Trophoblast cell (in vitro differentiated cells and primary cell): Measurements from ENCODE around the gene PDE4B.

Experiments
- DNase-seq, 2 donors: peaks; one replicate each; pipeline ENCODE4 v3.0.0-alpha.2; 2016
- H2AFZ ChIP-seq: 2 replicates; pipeline ENCODE4 v1.6.1; 2013; ENCODE audit warnings: low read length, moderate library complexity, mild to moderate bottlenecking; ENCODE audit not compliant: insufficient read depth, poor library complexity
- H2AK5ac ChIP-seq: 2 replicates; pipeline ENCODE4 v1.6.1; 2013; ENCODE audit warnings: mild to moderate bottlenecking, low read length
- H2BK120ac ChIP-seq: 2 replicates; pipeline ENCODE4 v1.6.1; 2013; ENCODE audit warnings: low read length, mild to moderate bottlenecking, moderate library complexity; ENCODE audit not compliant: insufficient read depth, poor library complexity
- H2BK12ac ChIP-seq: 2 replicates; pipeline ENCODE4 v1.6.1; 2013; ENCODE audit warnings: mild to moderate bottlenecking, low read length, moderate library complexity
- H2BK5ac ChIP-seq: 2 replicates; pipeline ENCODE4 v1.6.1; 2013; ENCODE audit warnings: low read length, low read depth, moderate library complexity, mild to moderate bottlenecking; ENCODE audit not compliant: poor library complexity
- H3K14ac ChIP-seq: 2 replicates; pipeline ENCODE4 v1.6.1; 2013; ENCODE audit warnings: mild to moderate bottlenecking, low read length
- H3K18ac ChIP-seq: 2 replicates; pipeline ENCODE4 v1.6.1; 2013; ENCODE audit warnings: mild to moderate bottlenecking, low read length
- H3K23ac ChIP-seq: 2 replicates; pipeline ENCODE4 v1.6.1; 2013; ENCODE audit warnings: low read length
- H3K27ac ChIP-seq: 2 replicates; pipeline ENCODE4 v1.5.1; 2013; ENCODE audit warnings: low read depth, mild to moderate bottlenecking, inconsistent platforms, low read length, moderate library complexity
- H3K27me3 ChIP-seq: 2 replicates; pipeline ENCODE4 v1.6.1; 2013; ENCODE audit warnings: inconsistent platforms, mild to moderate bottlenecking, low read length, moderate library complexity; ENCODE audit not compliant: insufficient read depth
- H3K36me3 ChIP-seq, 2 experiments: 1 replicate in 1 of 2; 2 replicates in 1 of 2; pipeline ENCODE4 v1.6.1; 2013; ENCODE audit warnings: low read length in 2 of 2, mild to moderate bottlenecking in 2 of 2, moderate library complexity in 1 of 2; ENCODE audit not compliant: insufficient read depth in 2 of 2, control insufficient read depth in 1 of 2
- H3K4ac ChIP-seq: 2 replicates; pipeline ENCODE4 v1.6.1; 2013; ENCODE audit warnings: low read depth, mild to moderate bottlenecking, low read length, moderate library complexity
- H3K4me1 ChIP-seq, 2 experiments: 1 replicate in 1 of 2; 2 replicates in 1 of 2; pipeline ENCODE4 v1.6.1; 2013; ENCODE audit warnings: low read length in 2 of 2, mild to moderate bottlenecking in 2 of 2, moderate library complexity in 1 of 2; ENCODE audit not compliant: insufficient read depth in 2 of 2, control insufficient read depth in 1 of 2
- H3K4me2 ChIP-seq: 2 replicates; pipeline ENCODE4 v1.6.1; 2013; ENCODE audit warnings: inconsistent platforms, mild to moderate bottlenecking, low read length, moderate library complexity
- H3K4me3 ChIP-seq: 2 replicates; pipeline ENCODE4 v1.5.1; 2013; ENCODE audit warnings: mild to moderate bottlenecking, low read depth, low read length, inconsistent platforms
- H3K79me1 ChIP-seq: one replicate; pipeline ENCODE4 v1.6.1; 2013; ENCODE audit warnings: low read length
- H3K79me2 ChIP-seq: 2 replicates; pipeline ENCODE4 v1.6.1; 2013; ENCODE audit warnings: low read length, mild to moderate bottlenecking; ENCODE audit not compliant: control insufficient read depth, insufficient read depth, poor library complexity
- H3K9ac ChIP-seq: 2 replicates; pipeline ENCODE4 v1.6.1; 2013; ENCODE audit warnings: mild to moderate bottlenecking, low read length
- H3K9me3 ChIP-seq: 2 replicates; pipeline ENCODE4 v1.6.1; 2013; ENCODE audit warnings: low read depth, mild to moderate bottlenecking, control low read depth, inconsistent platforms, low read length; ENCODE audit not compliant: insufficient read depth
- H4K12ac ChIP-seq: 2 replicates; pipeline ENCODE4 v1.6.1; 2013; ENCODE audit warnings: low read depth, mild to moderate bottlenecking, low read length, moderate library complexity
- H4K8ac ChIP-seq: 2 replicates; pipeline ENCODE4 v1.6.1; 2013; ENCODE audit warnings: low read depth, mild to moderate bottlenecking, low read length, moderate library complexity
- H4K91ac ChIP-seq: one replicate; pipeline ENCODE4 v1.6.1; 2013; ENCODE audit warnings: low read depth, mild to moderate bottlenecking, low read length, moderate library complexity
- WGBS: extraction: QIAGEN DNeasy Blood & Tissue Kit; methylation state at CpG from one replicate; pipeline ENCODE4 v1.1.7; 2013; ENCODE audit warnings: missing lambda C conversion rate; ENCODE audit not compliant: insufficient read length, insufficient coverage; ENCODE audit errors: extremely low coverage; 5-methylcytosine and 5-hydroxymethylcytosine counted together

Gene PDE4B

GRCh38 chr1:66078412-66078811, 285.7 kb downstream of the PDE4B start:
- Histone ChIP-seq H3K79me2 (no peaks in the 10 kb centered on the region), H3K27me3 (no peaks in the 10 kb centered on the region), H3K18ac (no peak overlapping the region), H4K91ac (no peak overlapping the region), H3K27ac (no peak overlapping the region), H2AFZ (no peak overlapping the region), H3K4me3 (no peak overlapping the region), H2BK12ac (no peak overlapping the region), H3K4me1 (no peaks in the 10 kb centered on the region), H3K9ac (no peak overlapping the region), H3K36me3 (no peaks in the 10 kb centered on the region), H4K8ac (no peak overlapping the region), H4K12ac (no peak overlapping the region), H2BK5ac (no peak overlapping the region), H3K14ac (no peak overlapping the region), H3K4ac (no peak overlapping the region), H2BK120ac (no peak overlapping the region), H3K23ac (no peak overlapping the region), H3K4me2 (no peak overlapping the region), H3K79me1 (no peaks in the 10 kb centered on the region), H2AK5ac (no peak overlapping the region), H3K9me3 (no peaks in the 10 kb centered on the region)
- no peak for DNase-seq
- no CpG with 5 or more reads among the region's 6 CpGs for WGBS

GRCh38 chr1:66083003-66083402, 290.3 kb downstream of the PDE4B start:
- no peak overlapping the region for H3K4me3 ChIP-seq
- no peak overlapping the region for H3K4ac ChIP-seq
- no peak overlapping the region for H3K23ac ChIP-seq
- no peaks in the 10 kb centered on the region for H3K27me3 ChIP-seq
- no peak overlapping the region for H4K8ac ChIP-seq
- H4K12ac ChIP-seq, result no peak overlapping the region
- H3K4me1 ChIP-seq, result no peaks in the 10 kb centered on the region
- no peaks in the 10 kb centered on the region for H3K9me3 ChIP-seq
- no peak overlapping the region for H3K4me2 ChIP-seq
- H4K91ac ChIP-seq, result no peak overlapping the region
- no peak for DNase-seq
- no CpG with 5 or more reads among the region's 3 CpGs for WGBS
- H3K14ac ChIP-seq, result no peak overlapping the region
- no peak overlapping the region for H3K18ac ChIP-seq
- no peak overlapping the region for H2BK12ac ChIP-seq
- H3K79me2 ChIP-seq, result no peaks in the 10 kb centered on the region
- H3K36me3 ChIP-seq, result no peaks in the 10 kb centered on the region
- no peak overlapping the region for H2BK120ac ChIP-seq
- no peak overlapping the region for H2AFZ ChIP-seq
- H2BK5ac ChIP-seq, result no peak overlapping the region
- no peak overlapping the region for H2AK5ac ChIP-seq
- no peak overlapping the region for H3K27ac ChIP-seq
- H3K79me1 ChIP-seq, result no peaks in the 10 kb centered on the region
- H3K9ac ChIP-seq, result no peak overlapping the region

- no peak overlapping the region for H3K23ac ChIP-seq
- H3K4me1 ChIP-seq, result no peaks in the 10 kb centered on the region
- no peak overlapping the region for H3K4ac ChIP-seq
- no peak overlapping the region for H3K14ac ChIP-seq
- H4K8ac ChIP-seq, result no peak overlapping the region
- H2AK5ac ChIP-seq, result no peak overlapping the region
- no peak overlapping the region for H2AFZ ChIP-seq
- H3K36me3 ChIP-seq, result no peaks in the 10 kb centered on the region
- no peak overlapping the region for H3K4me2 ChIP-seq
- H3K4me3 ChIP-seq, result no peak overlapping the region
- no peaks in the 10 kb centered on the region for H3K9me3 ChIP-seq
- H3K27ac ChIP-seq, result no peak overlapping the region
- H2BK5ac ChIP-seq, result no peak overlapping the region
- H2BK120ac ChIP-seq, result no peak overlapping the region
- H3K79me2 ChIP-seq, result no peaks in the 10 kb centered on the region
- H3K18ac ChIP-seq, result no peak overlapping the region
- no peak overlapping the region for H4K12ac ChIP-seq
- no peak overlapping the region for H2BK12ac ChIP-seq
- no peak overlapping the region for H4K91ac ChIP-seq
- H3K79me1 ChIP-seq, result no peaks in the 10 kb centered on the region
- H3K9ac ChIP-seq, result no peak overlapping the region
- H3K27me3 ChIP-seq, result no peaks in the 10 kb centered on the region
- no peak for DNase-seq
Measured at GRCh38 chr1:66084442-66084841, 291.7 kb downstream of the PDE4B start.

DNA sequence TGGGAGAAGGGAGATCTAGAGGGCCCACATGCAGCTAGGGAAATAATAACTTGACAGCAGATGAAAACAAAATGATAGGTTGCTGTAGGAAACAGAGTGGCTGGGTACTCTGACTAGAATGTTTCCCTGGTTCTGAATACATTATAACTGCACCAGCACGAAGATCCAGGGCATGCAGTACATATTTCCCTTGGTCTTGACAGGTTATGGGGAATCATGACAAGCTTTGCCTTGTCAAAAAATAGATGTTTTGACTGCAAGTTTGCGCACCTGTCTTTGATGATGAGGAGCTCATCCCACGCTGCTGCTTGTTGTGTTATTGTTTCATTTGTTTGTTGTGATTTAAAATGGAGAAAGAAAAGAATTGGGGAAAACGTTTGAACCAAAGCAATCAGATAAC, 292.9 kb downstream of the PDE4B start:
- Histone ChIP-seq H3K14ac (no peak overlapping the region), H3K23ac (no peak overlapping the region), H3K79me2 (no peaks in the 10 kb centered on the region), H3K9me3 (no peaks in the 10 kb centered on the region), H3K36me3 (no peaks in the 10 kb centered on the region), H3K18ac (no peak overlapping the region), H3K27me3 (no peaks in the 10 kb centered on the region), H2AFZ (no peak overlapping the region), H2BK12ac (no peak overlapping the region), H3K4me1 (no peaks in the 10 kb centered on the region), H2AK5ac (no peak overlapping the region), H2BK5ac (no peak overlapping the region), H3K9ac (no peak overlapping the region), H4K8ac (no peak overlapping the region), H2BK120ac (no peak overlapping the region), H3K4ac (no peak overlapping the region), H4K12ac (no peak overlapping the region), H3K79me1 (no peaks in the 10 kb centered on the region), H3K4me3 (no peak overlapping the region), H3K4me2 (no peak overlapping the region), H3K27ac (no peak overlapping the region), H4K91ac (no peak overlapping the region)
- WGBS, result no CpG with 5 or more reads among the region's 4 CpGs
- DNase-seq, result no peak

- no peaks in the 10 kb centered on the region for H3K79me1 ChIP-seq
- H3K27me3 ChIP-seq, result no peaks in the 10 kb centered on the region
- no peak overlapping the region for H2BK120ac ChIP-seq
- no peak overlapping the region for H3K4me2 ChIP-seq
- H3K23ac ChIP-seq, result no peak overlapping the region
- WGBS, result no CpG with 5 or more reads among the region's 3 CpGs
- no peak overlapping the region for H3K18ac ChIP-seq
- H4K8ac ChIP-seq, result no peak overlapping the region
- no peaks in the 10 kb centered on the region for H3K36me3 ChIP-seq
- no peak overlapping the region for H3K14ac ChIP-seq
- H2AK5ac ChIP-seq, result no peak overlapping the region
- H3K9ac ChIP-seq, result no peak overlapping the region
- H3K4ac ChIP-seq, result no peak overlapping the region
- no peak overlapping the region for H3K27ac ChIP-seq
- H3K4me3 ChIP-seq, result no peak overlapping the region
- H3K9me3 ChIP-seq, result no peaks in the 10 kb centered on the region
- no peak overlapping the region for H2BK5ac ChIP-seq
- no peak overlapping the region for H2AFZ ChIP-seq
- no peak overlapping the region for H4K91ac ChIP-seq
- H2BK12ac ChIP-seq, result no peak overlapping the region
- no peaks in the 10 kb centered on the region for H3K4me1 ChIP-seq
- DNase-seq, result no peak
- H4K12ac ChIP-seq, result no peak overlapping the region
- H3K79me2 ChIP-seq, result no peaks in the 10 kb centered on the region
Measured at GRCh38 chr1:66088787-66089186, 296.1 kb downstream of the PDE4B start.
